Effector memory CD8-positive, alpha-beta T cell (primary cell): ENCODE data around the gene C11orf24.

Experiments
- ATAC-seq: fragments of 150-1000 bp; cut with Tn5 transposase; replicated peaks from 2 replicates; pipeline ENCODE4 v1.10.0; 2021; ENCODE audit warnings: mild to moderate bottlenecking, moderate library complexity
- DNase-seq, 3 experiments: peaks; one replicate each; pipeline ENCODE4 v3.0.0; 2021
- H3K27ac Mint-ChIP-seq, 2 donors: one replicate each; pipeline ENCODE4 v1.8.0; 2022; ENCODE audit warnings: mild to moderate bottlenecking in 2 of 2, mixed read lengths in 2 of 2, moderate library complexity in 2 of 2
- H3K27me3 Mint-ChIP-seq, 2 donors: one replicate each; pipeline ENCODE4 v1.8.0; 2022; ENCODE audit warnings: mixed read lengths in 2 of 2
- H3K36me3 Mint-ChIP-seq: one replicate; pipeline ENCODE4 v1.8.0; 2022; ENCODE audit warnings: mild to moderate bottlenecking, moderate library complexity, mixed read lengths; ENCODE audit not compliant: insufficient read depth
- H3K4me1 Mint-ChIP-seq, 2 donors: one replicate each; pipeline ENCODE4 v1.8.0; 2022; ENCODE audit warnings: low read depth in 2 of 2, mixed read lengths in 2 of 2
- H3K4me3 Mint-ChIP-seq, 2 donors: one replicate each; pipeline ENCODE4 v1.8.0; 2022; ENCODE audit warnings: mild to moderate bottlenecking in 2 of 2, mixed read lengths in 2 of 2, moderate library complexity in 2 of 2
- H3K9me3 Mint-ChIP-seq, 2 donors: one replicate each; pipeline ENCODE4 v1.8.0; 2022; ENCODE audit warnings: mixed read lengths in 2 of 2

The C11orf24 gene

DNA sequence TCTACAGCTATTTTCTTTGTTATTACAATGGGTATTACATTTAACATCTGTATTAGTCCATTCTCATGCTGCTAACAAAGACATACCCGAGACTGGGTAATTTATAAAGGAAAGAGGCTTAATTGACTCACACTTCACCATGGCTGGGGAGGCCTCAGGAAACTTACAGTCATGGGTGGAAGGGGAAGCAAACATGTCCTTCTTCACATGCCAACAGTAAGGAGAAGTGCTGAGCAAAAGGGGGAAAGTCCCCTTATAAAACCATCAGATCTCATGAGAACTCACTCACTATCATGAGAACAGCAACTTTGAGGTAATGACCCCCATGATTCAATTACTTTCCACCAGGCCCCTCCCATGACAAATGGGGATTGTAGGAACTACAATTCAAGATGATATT, 42.2 kb downstream of the C11orf24 start:
- H3K36me3 Mint-ChIP-seq: no peaks in the 10 kb centered on the region
- H3K4me3 Mint-ChIP-seq: no peak overlapping the region
- peaks cover 0 to 6% of the 10 kb centered on the region in 2 donors for H3K9me3 Mint-ChIP-seq
- no peaks in the 10 kb centered on the region for H3K4me1 Mint-ChIP-seq
- H3K27ac Mint-ChIP-seq: no peak overlapping the region
- H3K27me3 Mint-ChIP-seq: peaks cover 17 to 26% of the 10 kb centered on the region in 2 donors
- ATAC-seq (no peak), DNase-seq (no peak)

DNA sequence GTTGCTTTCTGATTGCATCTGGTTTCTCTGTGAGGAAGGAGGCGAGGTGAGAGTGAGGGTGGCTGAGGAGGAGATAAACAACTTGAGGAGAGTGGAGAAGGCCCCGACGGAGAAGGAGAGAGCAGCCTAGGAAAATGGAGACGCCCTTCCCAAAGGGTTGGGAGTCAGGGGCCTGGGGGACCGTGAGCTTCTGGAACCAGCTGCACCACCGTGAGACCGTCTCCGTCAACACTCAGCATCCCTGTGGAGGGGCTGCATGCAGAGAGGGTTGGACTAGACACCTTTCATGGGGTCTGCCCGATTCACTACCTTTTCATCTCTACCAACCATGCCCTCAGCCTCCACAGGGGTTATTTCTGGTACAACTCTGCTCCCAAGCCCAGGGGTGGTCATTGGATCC, 45.4 kb downstream of the C11orf24 start:
- Mint-ChIP-seq H3K36me3 (no peaks in the 10 kb centered on the region), H3K9me3 (peaks cover 0 to 6% of the 10 kb centered on the region in 2 donors), H3K27ac (no peak overlapping the region), H3K4me1 (no peaks in the 10 kb centered on the region), H3K4me3 (no peak overlapping the region), H3K27me3 (peaks cover 14 to 26% of the 10 kb centered on the region in 2 donors)
- ATAC-seq: no peak
- DNase-seq: no peak

DNA sequence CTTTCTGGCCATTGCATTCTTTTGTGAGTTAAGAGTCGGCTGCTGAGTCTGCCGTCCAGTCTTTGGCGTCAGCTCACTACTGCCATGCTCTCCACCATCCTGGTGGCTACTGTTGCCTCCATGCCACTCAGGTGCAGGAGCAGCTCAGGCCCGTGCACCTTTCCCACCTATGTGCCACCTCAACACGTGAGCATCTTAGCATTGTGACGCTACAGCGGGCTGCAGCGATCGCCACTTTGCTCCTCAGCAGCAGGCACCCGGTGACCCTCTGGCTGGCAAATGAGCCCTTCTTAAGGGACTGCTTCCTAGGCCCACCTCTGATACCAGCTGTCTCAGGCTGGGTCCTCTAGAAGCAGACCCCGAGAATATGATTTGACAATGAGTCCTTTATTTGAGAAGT, 47.2 kb downstream of the C11orf24 start:
- ATAC-seq: no peak
- DNase-seq: no peak
- Mint-ChIP-seq H3K27me3 (peaks cover 17 to 26% of the 10 kb centered on the region in 2 donors), H3K36me3 (no peaks in the 10 kb centered on the region), H3K4me1 (no peaks in the 10 kb centered on the region), H3K9me3 (peaks cover 0 to 6% of the 10 kb centered on the region in 2 donors), H3K4me3 (no peak overlapping the region), H3K27ac (no peak overlapping the region)

DNA sequence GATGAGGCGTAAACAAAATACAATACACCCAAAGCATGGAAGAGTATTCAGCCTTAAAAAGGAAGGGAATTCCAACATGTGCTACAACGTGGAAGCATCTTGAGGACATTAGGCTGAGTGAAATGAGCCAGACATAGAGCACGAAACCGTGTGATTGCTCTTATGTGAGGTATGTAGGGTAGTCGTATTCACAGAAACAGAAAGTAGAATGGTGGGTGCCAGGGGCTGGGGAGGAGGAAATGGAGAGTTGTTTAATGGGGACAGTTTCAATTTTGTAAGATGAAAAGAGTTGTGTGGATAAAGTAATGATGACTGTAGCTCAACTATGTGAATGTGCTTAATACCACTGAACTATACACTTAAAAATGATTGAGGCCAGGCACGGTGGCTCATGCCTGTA, 48.5 kb downstream of the C11orf24 start:
- H3K4me3 Mint-ChIP-seq: no peak overlapping the region
- H3K4me1 Mint-ChIP-seq: no peaks in the 10 kb centered on the region
- no peak for ATAC-seq
- H3K9me3 Mint-ChIP-seq: no peaks in the 10 kb centered on the region
- H3K27ac Mint-ChIP-seq: no peak overlapping the region
- H3K27me3 Mint-ChIP-seq: peaks cover 19 to 26% of the 10 kb centered on the region in 2 donors
- no peaks in the 10 kb centered on the region for H3K36me3 Mint-ChIP-seq
- no peak for DNase-seq

DNA sequence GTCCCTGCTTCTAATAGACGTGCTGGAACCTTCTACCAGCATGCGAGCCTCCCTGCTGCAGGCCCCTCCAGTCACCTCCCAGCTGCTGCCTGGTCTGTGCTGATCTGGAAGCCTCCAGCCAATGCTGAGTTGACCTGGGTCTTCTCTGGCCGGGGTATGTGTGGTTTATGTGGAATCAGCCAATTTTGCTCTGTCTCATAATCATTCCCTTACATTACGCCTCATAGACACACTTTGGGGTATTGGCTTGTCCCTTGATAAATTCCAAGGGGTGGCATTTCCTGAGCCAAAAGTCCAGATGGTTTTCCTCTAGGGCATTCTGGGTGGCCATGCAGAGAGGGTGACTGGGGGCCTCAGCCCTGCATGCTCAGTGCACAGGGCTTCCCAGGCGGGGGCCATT, 50.4 kb downstream of the C11orf24 start:
- H3K36me3 Mint-ChIP-seq: peaks cover 2% of the 10 kb centered on the region
- H3K9me3 Mint-ChIP-seq: no peaks in the 10 kb centered on the region
- peak overlapping the region in 1 of 2 donors; percentile 13 for H3K27ac Mint-ChIP-seq
- no peak overlapping the region for H3K4me3 Mint-ChIP-seq
- H3K27me3 Mint-ChIP-seq: peaks cover 19 to 25% of the 10 kb centered on the region in 2 donors
- ATAC-seq (no peak), DNase-seq (no peak)
- no peaks in the 10 kb centered on the region for H3K4me1 Mint-ChIP-seq

DNA sequence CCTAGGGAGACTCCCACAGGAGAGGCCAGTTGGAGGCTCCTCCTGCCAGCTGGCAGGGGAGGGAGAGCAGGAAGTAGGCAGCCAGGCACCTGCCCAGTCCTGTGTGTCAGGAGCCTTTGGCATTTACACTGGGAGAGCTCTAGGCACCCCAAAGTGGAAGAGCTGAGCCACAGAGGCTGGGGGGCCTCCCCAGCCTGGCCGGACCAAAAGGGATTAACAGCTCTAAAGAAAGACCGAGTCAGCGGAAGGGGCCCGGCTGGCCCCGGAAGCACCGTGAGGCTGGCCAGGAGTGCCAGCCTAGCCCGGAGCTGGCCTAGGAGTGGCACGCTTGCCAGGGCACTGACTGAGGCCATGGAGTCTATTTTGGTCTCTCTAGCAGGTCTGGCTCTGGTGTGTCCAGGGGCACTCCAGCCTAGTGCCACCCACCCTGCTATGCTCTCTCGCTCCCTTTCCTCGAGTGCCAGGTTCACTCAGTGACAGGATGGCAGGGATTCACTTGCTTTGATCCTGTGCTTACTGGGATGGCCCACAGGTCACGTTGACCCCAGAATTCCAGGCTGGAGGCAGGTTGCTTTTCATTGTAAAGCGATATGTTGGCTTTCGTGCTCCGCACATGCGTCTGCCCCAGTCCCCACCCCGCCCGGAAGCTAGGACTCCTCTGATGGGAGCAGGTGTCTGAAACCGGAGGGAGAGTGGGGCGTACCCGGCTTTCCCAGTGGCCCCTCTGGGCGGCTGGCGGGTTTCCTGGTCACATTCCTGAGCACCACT, 55.4 kb downstream of the C11orf24 start:
- Mint-ChIP-seq H3K4me1 (peaks cover 20 to 23% of the 10 kb centered on the region in 2 donors), H3K27me3 (peaks cover 11 to 14% of the 10 kb centered on the region in 2 donors), H3K27ac (no peak overlapping the region), H3K4me3 (no peak overlapping the region), H3K9me3 (no peaks in the 10 kb centered on the region), H3K36me3 (peaks cover 40% of the 10 kb centered on the region)
- DNase-seq (no peak), ATAC-seq (no peak)

DNA sequence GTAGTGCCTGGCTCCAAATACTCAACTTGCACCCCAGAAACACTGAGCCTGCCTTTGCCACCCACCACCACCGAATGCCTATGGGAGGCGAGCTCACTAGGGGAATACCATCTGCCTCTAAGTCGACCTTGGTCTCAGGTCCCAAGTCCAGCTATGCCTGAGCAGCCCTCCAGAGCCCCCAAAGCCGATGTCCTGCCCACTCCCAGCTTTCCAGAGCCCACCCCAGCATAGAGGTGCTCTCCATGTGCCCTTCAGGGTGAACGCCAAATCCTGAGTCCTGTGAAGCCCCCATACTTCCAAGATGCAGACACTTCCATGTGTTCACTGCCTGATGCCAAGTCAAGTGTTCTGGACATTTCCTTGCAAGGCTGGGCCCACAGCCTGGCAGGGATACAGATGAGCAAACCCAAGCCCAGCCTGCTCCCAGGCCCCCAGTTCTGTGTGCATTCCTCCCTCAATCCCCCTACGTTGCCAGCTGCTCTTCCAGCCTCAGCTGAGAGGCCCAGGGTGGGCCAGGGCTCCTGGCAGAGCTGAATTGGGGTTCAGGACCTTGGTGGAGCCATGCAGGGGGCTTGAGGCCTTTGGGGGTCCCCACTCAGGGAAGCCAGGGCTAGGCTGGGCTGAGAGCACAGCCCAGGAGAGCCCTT, 56.1 kb downstream of the C11orf24 start:
- H3K27me3 Mint-ChIP-seq: peaks cover 11 to 14% of the 10 kb centered on the region in 2 donors
- peak overlapping the region; percentile 83 to 98 for H3K4me3 Mint-ChIP-seq
- peaks cover 24 to 30% of the 10 kb centered on the region in 2 donors for H3K4me1 Mint-ChIP-seq
- peak overlapping the region in 1 of 2 donors; percentile 69 for H3K27ac Mint-ChIP-seq
- H3K36me3 Mint-ChIP-seq: peaks cover 42% of the 10 kb centered on the region
- ATAC-seq: no peak
- H3K9me3 Mint-ChIP-seq: no peaks in the 10 kb centered on the region
- DNase-seq: no peak

DNA sequence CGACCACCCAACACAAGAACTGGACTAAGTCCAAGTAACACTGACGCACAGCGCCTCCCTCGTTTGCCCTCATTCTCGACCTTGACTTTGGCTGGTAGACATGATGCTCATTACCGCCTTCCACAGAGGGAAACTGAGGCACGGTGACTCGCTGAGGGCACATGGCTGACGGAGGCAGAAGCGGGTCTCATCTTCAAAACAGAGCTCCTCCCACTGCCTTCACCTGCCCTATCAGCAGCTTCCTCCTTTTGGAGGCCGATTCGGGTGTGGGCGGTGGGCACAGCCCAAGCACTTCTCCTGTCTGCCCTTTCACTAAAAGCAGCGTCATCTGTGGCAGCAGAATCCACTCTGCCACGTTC, 56.7 kb downstream of the C11orf24 start:
- H3K27ac Mint-ChIP-seq: peak overlapping the region; percentile 35 to 69
- no peaks in the 10 kb centered on the region for H3K9me3 Mint-ChIP-seq
- H3K36me3 Mint-ChIP-seq: peaks cover 42% of the 10 kb centered on the region
- ATAC-seq (no peak), DNase-seq (no peak)
- peaks cover 28 to 36% of the 10 kb centered on the region in 2 donors for H3K4me1 Mint-ChIP-seq
- H3K4me3 Mint-ChIP-seq: peak overlapping the region; percentile 83 to 98
- peaks cover 11 to 14% of the 10 kb centered on the region in 2 donors for H3K27me3 Mint-ChIP-seq

DNA sequence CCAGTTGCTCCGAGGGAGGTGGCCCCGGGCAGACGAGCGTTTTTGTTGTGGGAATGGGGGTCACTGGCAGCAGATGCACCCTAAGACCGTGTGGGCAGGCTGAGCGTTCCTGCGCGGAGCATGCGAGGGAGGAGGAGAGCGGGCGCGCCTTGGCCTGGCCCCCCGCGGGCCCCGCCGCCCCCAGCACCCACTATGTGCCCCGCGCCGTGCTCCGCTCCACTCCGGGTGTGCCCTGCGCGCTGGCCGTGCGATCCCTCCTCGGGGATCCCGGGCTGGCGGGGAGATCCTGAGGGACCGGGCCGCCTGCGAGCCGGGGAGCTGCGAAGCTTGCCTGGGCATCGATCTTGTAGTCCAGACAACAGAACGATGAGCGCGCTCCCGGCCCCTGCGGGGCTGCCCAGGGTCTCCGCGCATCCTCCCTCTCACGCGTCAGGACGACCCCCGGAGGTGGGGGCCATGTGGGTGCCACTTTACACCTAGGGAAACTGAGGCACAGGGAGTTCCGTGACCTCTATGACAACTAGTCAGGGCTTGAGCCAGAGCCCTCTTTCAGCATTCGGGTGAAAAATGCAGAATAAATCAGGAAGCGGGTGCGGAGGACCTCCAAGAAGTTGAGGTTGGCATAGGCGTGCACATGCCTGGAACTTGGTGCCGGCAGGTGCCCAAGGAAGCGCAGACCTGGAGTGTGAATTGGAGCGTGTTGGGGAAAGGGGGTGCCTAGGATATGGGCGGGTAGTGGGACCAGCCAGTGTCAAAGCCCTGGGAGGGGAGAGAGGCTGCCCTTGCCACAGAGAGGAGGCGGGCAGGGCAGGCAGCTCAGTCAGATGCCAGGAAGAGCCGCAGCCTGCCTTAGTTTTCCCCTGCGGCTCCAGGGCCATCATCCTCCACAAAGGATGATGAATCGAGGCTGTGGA, 57.3 kb downstream of the C11orf24 start:
- no peaks in the 10 kb centered on the region for H3K9me3 Mint-ChIP-seq
- DNase-seq: peak in 1 of 3 experiments; percentile 14
- H3K36me3 Mint-ChIP-seq: peaks cover 42% of the 10 kb centered on the region
- no peak for ATAC-seq
- H3K4me1 Mint-ChIP-seq: peaks cover 32 to 42% of the 10 kb centered on the region in 2 donors
- peak overlapping the region; percentile 83 to 98 for H3K4me3 Mint-ChIP-seq
- H3K27ac Mint-ChIP-seq: peak overlapping the region; percentile 35 to 69
- H3K27me3 Mint-ChIP-seq: peaks cover 6 to 14% of the 10 kb centered on the region in 2 donors

DNA sequence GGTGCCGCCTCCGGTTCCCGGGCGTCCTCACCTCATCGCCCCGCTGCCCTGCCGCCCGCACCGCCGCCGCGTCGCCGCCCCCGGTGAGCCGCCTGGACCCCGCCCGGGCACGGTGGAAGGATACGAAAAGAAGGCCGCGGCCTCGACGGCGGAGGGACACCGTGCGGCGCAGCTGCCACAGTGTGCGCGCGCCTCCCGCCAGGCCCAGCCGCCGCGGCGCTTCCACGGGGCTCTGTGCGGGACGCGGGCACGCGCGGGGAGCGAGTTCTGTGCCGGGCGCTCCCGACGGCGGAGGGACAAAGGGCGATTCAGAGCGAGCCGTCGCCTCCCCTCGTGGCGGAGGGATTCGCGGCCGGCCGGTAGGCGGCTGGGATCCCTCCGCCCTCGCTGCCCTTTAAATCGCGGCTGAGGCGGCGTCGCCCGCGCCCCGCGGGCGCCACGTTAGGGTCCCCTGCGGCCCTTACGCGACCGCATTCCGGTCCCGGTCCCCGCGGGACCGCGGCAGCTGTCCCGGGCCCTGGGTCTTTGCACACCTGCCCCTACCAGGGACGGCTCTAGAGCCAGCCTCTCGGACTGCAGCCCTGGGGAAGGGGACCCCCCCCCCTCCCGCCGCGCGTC, 58.1 kb downstream of the C11orf24 start:
- Mint-ChIP-seq H3K27ac (peak overlapping the region; percentile 25 to 69), H3K9me3 (no peaks in the 10 kb centered on the region), H3K36me3 (peaks cover 42% of the 10 kb centered on the region), H3K27me3 (peaks cover 6 to 14% of the 10 kb centered on the region in 2 donors), H3K4me1 (peaks cover 36 to 48% of the 10 kb centered on the region in 2 donors), H3K4me3 (peak overlapping the region; percentile 83 to 98)
- ATAC-seq (peak; percentile 53), DNase-seq (peak; percentile 72 to 84 (median 74))

DNA sequence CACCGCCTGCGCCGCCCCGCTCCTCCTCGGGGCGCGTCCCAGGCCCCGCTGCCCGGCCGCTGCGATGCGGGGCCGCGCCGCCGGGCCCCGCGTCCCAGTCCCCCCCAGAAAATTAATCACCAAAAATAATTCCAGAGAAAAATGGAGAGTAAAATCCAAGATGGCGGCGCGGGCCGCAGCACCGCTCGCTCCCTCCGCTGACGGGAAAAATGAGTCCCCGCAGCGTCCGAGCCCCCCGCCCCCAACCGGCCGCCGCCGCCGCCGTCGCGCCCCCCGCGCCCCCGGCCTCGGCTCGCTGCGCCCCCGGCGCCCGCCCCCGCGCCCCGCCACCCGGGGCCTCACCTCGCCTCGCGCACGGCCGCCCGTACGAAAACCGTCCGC, 58.6 kb downstream of the C11orf24 start, which contains the start of gene KMT5B:
Gene KMT5B, minus strand, starts transcription at position 162 of the 381 bp plus-strand sequence. CDS start 23,220 bp downstream, outside the sequence.
- peak within 1 kb of the TSS; percentile 85 to 98 for H3K4me3 Mint-ChIP-seq
- peak within 1 kb of the TSS; percentile 93 to 97 for H3K27ac Mint-ChIP-seq
- ATAC-seq (peak; percentile 15), DNase-seq (peak in 1 of 3 experiments; percentile 46)
- peaks cover 6 to 14% of the 10 kb centered on the region in 2 donors for H3K27me3 Mint-ChIP-seq
- no peaks in the 10 kb centered on the region for H3K9me3 Mint-ChIP-seq
- H3K4me1 Mint-ChIP-seq: peaks cover 39 to 48% of the 10 kb centered on the region in 2 donors
- H3K36me3 Mint-ChIP-seq: peaks cover 42% of the 10 kb centered on the region

DNA sequence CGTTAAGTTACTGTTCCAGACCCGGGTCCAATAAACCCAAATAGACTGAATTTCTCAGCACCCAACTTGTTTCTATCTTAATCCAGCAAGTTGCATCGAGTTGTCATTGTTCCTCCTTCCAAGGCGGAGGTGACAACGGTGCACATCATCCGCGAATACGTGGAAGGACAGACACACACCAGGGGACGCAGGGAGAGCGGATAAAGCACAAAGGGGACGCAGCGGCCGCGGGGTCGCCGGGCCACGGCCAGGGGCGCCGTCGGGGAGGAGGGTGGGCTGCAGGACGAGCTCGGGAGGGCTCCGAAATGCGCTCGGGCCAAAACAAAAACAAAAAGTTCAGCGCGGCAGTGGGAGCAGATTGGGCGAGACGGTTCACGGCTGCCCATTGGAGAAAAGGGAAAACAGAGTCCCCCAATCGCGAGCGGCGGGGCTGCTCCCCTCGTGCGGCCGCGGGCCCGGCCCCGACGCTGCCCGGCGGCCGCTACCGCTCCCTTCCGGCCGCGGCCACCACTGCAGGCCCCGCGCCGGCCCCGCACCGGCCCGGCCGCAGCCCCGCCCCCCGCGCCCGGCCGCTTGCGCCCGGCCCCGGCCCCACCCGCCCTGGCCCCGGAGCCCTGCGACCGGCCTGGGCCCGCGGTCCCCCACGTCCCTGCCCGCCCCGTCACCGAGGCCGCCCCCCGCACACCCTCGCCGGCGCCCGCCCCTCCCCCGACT, 59.2 kb downstream of the C11orf24 start:
- ATAC-seq: peak; percentile 67
- H3K4me1 Mint-ChIP-seq: peaks cover 40 to 48% of the 10 kb centered on the region in 2 donors

More for the DNA sequence above, 59.2 kb downstream of the C11orf24 start:
- Mint-ChIP-seq H3K9me3 (no peaks in the 10 kb centered on the region), H3K4me3 (peak overlapping the region; percentile 85 to 98), H3K27ac (peak overlapping the region; percentile 93 to 97), H3K36me3 (peaks cover 42% of the 10 kb centered on the region), H3K27me3 (peaks cover 6 to 14% of the 10 kb centered on the region in 2 donors)
- peak; percentile 44 to 51 (median 49) for DNase-seq
